CD4-positive, alpha-beta memory T cell (primary cell): Measurements from ENCODE around the gene HINT2. TPM values are rescaled to one million over a fixed set of nuclear protein-coding genes. Genes with fewer than 3 reads are reported as not detected.

Experiments
- CTCF ChIA-PET: fragments of 350-600 bp; sonication (Branson Sonifier 250); formaldehyde crosslinking; loops from one replicate; lab custom pipeline; 2021; ENCODE audit warnings: inconsistent platforms; ENCODE audit not compliant: partially characterized antibody; lab: Charles Lee
- POLR2A ChIA-PET: fragments of 350-600 bp; sonication (Branson Sonifier 250); formaldehyde crosslinking; loops from one replicate; lab custom pipeline; 2021; ENCODE audit not compliant: partially characterized antibody; lab: Charles Lee
- DNase-seq, 5 donors: peaks; one replicate each; pipeline versions ENCODE4 v3.0.0 to v3.0.0-alpha.2; 2020 to 2022; ENCODE audit warnings: mixed read lengths in 1 of 5
- H3K27ac ChIP-seq: one replicate; pipeline ENCODE4 v1.7.0; 2013; ENCODE audit warnings: low read depth, low read length
- H3K27me3 ChIP-seq: 2 replicates; pipeline ENCODE4 v1.7.0; 2013; ENCODE audit warnings: mild to moderate bottlenecking, low read length, moderate library complexity; ENCODE audit not compliant: insufficient read depth
- H3K36me3 ChIP-seq: 2 replicates; pipeline ENCODE4 v1.7.0; 2013; ENCODE audit warnings: mild to moderate bottlenecking, low read length, moderate library complexity; ENCODE audit not compliant: insufficient read depth
- H3K4me1 ChIP-seq: 2 replicates; pipeline ENCODE4 v1.7.0; 2013; ENCODE audit warnings: mild to moderate bottlenecking, low read length, moderate library complexity; ENCODE audit not compliant: insufficient read depth
- H3K4me3 ChIP-seq, 2 donors: one replicate each; pipeline ENCODE4 v1.7.0; 2013; ENCODE audit warnings: low read length in 2 of 2, mild to moderate bottlenecking in 1 of 2
- H3K9me3 ChIP-seq, 2 donors: one replicate each; pipeline ENCODE4 v1.7.0; 2013; ENCODE audit warnings: low read length in 2 of 2, control low read depth in 1 of 2; ENCODE audit not compliant: control insufficient read depth in 1 of 2
- H3K27ac Mint-ChIP-seq, 7 donors: one replicate each; pipeline ENCODE4 v1.8.0; 2020 to 2021; ENCODE audit warnings: mixed read lengths in 7 of 7, mild to moderate bottlenecking in 6 of 7, inconsistent platforms in 3 of 7, moderate library complexity in 3 of 7
- H3K27me3 Mint-ChIP-seq, 2 donors: one replicate each; pipeline ENCODE4 v1.8.0; 2020 to 2021; ENCODE audit warnings: mixed read lengths in 2 of 2
- H3K36me3 Mint-ChIP-seq, 2 donors: one replicate each; pipeline ENCODE4 v1.8.0; 2020 to 2021; ENCODE audit warnings: mixed read lengths in 2 of 2, inconsistent platforms in 1 of 2, mild to moderate bottlenecking in 1 of 2
- H3K4me1 Mint-ChIP-seq, 4 donors: one replicate each; pipeline ENCODE4 v1.8.0; 2020 to 2021; ENCODE audit warnings: mixed read lengths in 4 of 4, mild to moderate bottlenecking in 1 of 4
- H3K4me3 Mint-ChIP-seq, 8 donors: one replicate each; pipeline ENCODE4 v1.8.0; 2020 to 2021; ENCODE audit warnings: mixed read lengths in 8 of 8, mild to moderate bottlenecking in 7 of 8, moderate library complexity in 6 of 8, inconsistent platforms in 3 of 8
- H3K9me3 Mint-ChIP-seq, 8 donors: one replicate each; pipeline ENCODE4 v1.8.0; 2020 to 2021; ENCODE audit warnings: mixed read lengths in 8 of 8, mild to moderate bottlenecking in 5 of 8, inconsistent platforms in 3 of 8, moderate library complexity in 1 of 8
- intact Hi-C: fragments of 100-400 bp; cut with micrococcal nuclease; formaldehyde crosslinking; loops from one replicate; pipeline ENCODE4 v1.15.1; 2023
- polyA plus RNA-seq, 2 donors: library from polyadenylated mRNA; unstranded; fragments of 300-500 nt; fragmentation: Illumina TruSeq; gene quantifications; one replicate each; pipeline ENCODE4 v1.2.3, GENCODE V29; 2021
- total RNA-seq, 2 experiments: library from RNA; stranded (reverse); gene quantifications; one replicate each; pipeline ENCODE4 v1.2.3, GENCODE V29; 2021

Gene HINT2
- total and polyA plus RNA-seq, 4 experiments from 2014 or later = 22.9 to 111 (median 52.8) TPM

DNA sequence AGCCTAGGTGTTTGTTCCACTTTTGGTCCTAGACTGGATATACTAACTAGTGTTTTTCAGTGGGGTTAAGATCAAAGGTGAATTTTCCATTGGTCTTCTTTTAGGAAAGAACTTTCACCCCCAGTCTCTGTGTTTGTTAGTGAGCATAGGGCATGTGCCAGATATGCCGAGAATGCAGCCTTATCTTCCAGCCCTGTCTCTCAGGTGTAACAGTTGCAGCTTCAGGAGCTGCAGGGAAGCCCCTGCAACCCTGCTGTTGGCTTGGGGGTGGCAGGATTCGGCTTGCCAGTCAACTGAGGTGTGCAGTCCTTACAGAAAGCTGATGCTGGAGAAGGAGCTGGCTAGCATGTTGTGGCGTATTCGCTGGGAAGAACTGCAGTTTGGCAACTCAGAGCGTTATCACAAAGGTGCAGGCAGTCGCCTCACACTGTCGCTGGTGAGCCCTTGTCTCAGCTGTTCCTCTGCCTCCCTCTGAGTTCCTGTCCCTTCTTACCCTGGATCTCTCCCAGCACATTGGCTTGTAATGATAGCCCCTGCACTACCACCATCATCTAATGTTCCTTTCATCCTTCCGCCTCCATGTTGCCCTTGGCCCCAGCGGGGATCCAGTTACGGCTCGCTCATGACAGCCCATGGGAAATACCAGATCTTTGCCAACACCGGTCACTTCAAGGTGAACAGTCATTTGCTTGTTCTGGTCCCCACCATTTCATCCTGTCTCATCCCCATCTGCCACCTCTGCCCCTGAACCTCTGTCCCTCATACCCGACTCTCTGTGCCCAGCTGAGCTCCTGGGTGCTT lies 13.3 kb downstream of the HINT2 start:
- Histone ChIP-seq H3K27ac (no peak overlapping the region), H3K9me3 (no peaks in the 10 kb centered on the region), H3K4me1 (no peaks in the 10 kb centered on the region), H3K27me3 (no peaks in the 10 kb centered on the region), H3K4me3 (no peak overlapping the region), H3K36me3 (peaks cover 20% of the 10 kb centered on the region)
- Mint-ChIP-seq H3K36me3 (peaks cover 29 to 46% of the 10 kb centered on the region in 2 donors), H3K4me1 (peaks cover 0 to 4% (median 0%) of the 10 kb centered on the region in 4 donors), H3K27ac (peak overlapping the region in 3 of 7 donors; percentile 26 to 70 (median 31)), H3K4me3 (no peak overlapping the region), H3K27me3 (no peaks in the 10 kb centered on the region), H3K9me3 (no peaks in the 10 kb centered on the region)
- no peak for DNase-seq
- ChIA-PET POLR2A (interaction anchor here (1.1 kb wide), 1 partner anchor 12 kb away, joined by 3 read pairs; no protein-coding TSS in a partner anchor), CTCF (interaction anchor here (2.4 kb wide), 1 partner anchor 12 kb away, joined by 9 read pairs; no protein-coding TSS in a partner anchor)
- intact Hi-C loops = no loop called here

- peaks cover 27 to 36% of the 10 kb centered on the region in 2 donors for H3K36me3 Mint-ChIP-seq
- POLR2A ChIA-PET = interaction anchor here (0.6 kb wide), 1 partner anchor 36 kb away, joined by 3 read pairs; no protein-coding TSS in a partner anchor
- H3K4me1 Mint-ChIP-seq = peaks cover 0 to 4% (median 0%) of the 10 kb centered on the region in 4 donors
- no peaks in the 10 kb centered on the region for H3K27me3 ChIP-seq
- H3K4me3 ChIP-seq = no peak overlapping the region
- no peaks in the 10 kb centered on the region for H3K4me1 ChIP-seq
- no peak overlapping the region for H3K27ac ChIP-seq
- CTCF ChIA-PET = interaction anchor here (2.4 kb wide), 1 partner anchor 11 kb away, joined by 9 read pairs; no protein-coding TSS in a partner anchor
- intact Hi-C loops = no loop called here
- H3K36me3 ChIP-seq = peaks cover 11% of the 10 kb centered on the region
- H3K27ac Mint-ChIP-seq = no peak overlapping the region
- H3K4me3 Mint-ChIP-seq = no peak overlapping the region
- H3K9me3 ChIP-seq = no peaks in the 10 kb centered on the region
- DNase-seq = no peak
- no peaks in the 10 kb centered on the region for H3K27me3 Mint-ChIP-seq
- no peaks in the 10 kb centered on the region for H3K9me3 Mint-ChIP-seq
Measured at GRCh38 chr9:35800530-35800929, 14.3 kb downstream of the HINT2 start.

DNA sequence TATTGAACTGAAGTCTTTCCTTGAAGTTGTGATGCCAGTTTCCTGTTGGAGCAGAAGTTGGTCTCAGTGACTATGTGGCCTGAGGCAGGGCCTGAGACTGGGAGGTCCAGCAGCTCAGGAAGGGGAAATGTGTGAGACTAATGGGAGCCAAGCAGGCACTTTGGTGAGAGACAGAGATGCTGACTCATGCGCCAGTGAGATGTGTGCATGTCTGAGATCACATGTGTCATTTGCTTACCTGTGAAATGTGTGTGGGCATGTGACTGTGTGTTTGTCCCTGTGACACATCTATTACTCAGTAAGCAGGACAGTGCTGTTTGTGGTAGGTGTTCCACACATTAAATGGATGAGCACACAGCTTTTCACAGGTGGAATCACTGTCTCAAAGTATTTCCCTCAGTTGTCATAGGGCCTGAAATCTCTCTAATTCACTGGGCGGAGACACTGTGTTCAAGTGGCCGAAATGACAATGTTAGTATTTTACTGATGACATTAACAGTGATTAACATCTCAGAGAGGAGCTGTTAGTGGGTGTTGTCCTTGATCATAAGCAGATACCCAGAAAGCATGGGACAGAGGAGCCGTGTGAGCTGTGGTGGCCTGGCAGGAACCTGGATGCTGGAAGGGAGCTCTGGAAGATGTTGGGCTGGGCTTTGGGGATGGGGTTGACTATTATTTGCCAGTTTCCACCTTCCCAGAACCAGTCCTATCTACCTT lies 16.0 kb downstream of the HINT2 start:
- H3K4me1 ChIP-seq = no peaks in the 10 kb centered on the region
- H3K4me1 Mint-ChIP-seq = peaks cover 0 to 9% (median 5%) of the 10 kb centered on the region in 4 donors
- intact Hi-C loops = no loop called here
- H3K36me3 ChIP-seq = peaks cover 7% of the 10 kb centered on the region
- H3K4me3 ChIP-seq = no peak overlapping the region
- no peak for DNase-seq
- peak overlapping the region in 2 of 7 donors; percentile 48 to 72 for H3K27ac Mint-ChIP-seq
- ChIA-PET POLR2A (no interaction called here), CTCF (interaction anchor here (0.9 to 1.9 kb wide), 3 partner anchors 8 to 12 kb away, joined by 3 to 9 read pairs (median 4); no protein-coding TSS in a partner anchor)
- no peaks in the 10 kb centered on the region for H3K27me3 ChIP-seq
- H3K36me3 Mint-ChIP-seq = peaks cover 27 to 29% of the 10 kb centered on the region in 2 donors
- no peak overlapping the region for H3K4me3 Mint-ChIP-seq
- H3K9me3 Mint-ChIP-seq = no peaks in the 10 kb centered on the region
- H3K27me3 Mint-ChIP-seq = no peaks in the 10 kb centered on the region
- no peak overlapping the region for H3K27ac ChIP-seq
- H3K9me3 ChIP-seq = no peaks in the 10 kb centered on the region

DNA sequence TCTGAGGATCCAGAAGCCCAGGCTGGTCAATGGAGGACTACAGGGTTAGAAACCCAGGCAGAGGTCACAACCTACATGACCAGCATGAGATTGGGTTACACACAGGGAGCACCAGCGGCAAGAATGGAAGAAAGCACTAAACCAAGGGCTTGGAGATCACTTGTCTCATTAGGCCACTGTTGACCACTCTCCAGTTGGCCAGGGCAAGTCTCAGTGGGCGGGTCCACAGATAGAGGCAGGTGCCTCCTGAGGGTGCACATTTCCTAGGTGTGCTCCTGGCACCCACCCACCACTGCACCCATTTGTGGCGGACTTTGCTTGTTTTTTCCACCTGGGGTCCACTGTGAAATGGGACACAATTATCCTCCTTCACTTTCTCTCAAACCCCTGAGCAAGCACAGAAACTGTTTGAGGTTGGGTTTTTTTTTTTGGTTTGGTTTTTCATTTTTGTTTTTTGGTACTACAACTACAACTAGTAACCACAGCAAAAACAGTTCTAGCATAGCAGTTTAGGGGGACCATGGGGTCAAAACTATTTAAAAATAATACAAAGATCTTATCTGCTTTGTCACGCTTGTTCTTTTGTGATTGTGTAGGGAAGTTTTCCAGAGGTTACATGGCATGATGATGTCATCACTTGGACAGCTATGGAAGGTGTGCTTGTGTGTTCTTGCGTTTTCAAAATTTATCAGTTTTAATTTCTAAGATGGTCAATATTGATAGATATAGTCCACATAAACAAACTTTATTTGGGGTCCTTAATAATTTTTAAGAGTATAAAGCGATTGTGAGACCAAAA lies 17.3 kb downstream of the HINT2 start:
- CTCF ChIA-PET = interaction anchor here (0.8 to 1.7 kb wide), 3 partner anchors 9 to 85 kb away, joined by 3 to 11 read pairs (median 4); no protein-coding TSS in a partner anchor
- Mint-ChIP-seq H3K27ac (peak overlapping the region in 4 of 7 donors; percentile 15 to 58 (median 44)), H3K36me3 (peaks cover 23 to 25% of the 10 kb centered on the region in 2 donors)

GRCh38 chr9:35795695-35796094 lies 19.1 kb downstream of the HINT2 start:
- Mint-ChIP-seq H3K4me1 (peaks cover 5 to 12% (median 5%) of the 10 kb centered on the region in 4 donors), H3K27ac (peak overlapping the region in 1 of 7 donors; percentile 71), H3K27me3 (no peaks in the 10 kb centered on the region), H3K9me3 (peaks cover 0 to under 1% (median 0%) of the 10 kb centered on the region in 8 donors), H3K36me3 (peaks cover 10 to 12% of the 10 kb centered on the region in 2 donors), H3K4me3 (no peak overlapping the region)
- no peaks in the 10 kb centered on the region for H3K9me3 ChIP-seq
- no peak overlapping the region for H3K4me3 ChIP-seq
- no peaks in the 10 kb centered on the region for H3K36me3 ChIP-seq
- DNase-seq = no peak
- no peaks in the 10 kb centered on the region for H3K27me3 ChIP-seq
- POLR2A ChIA-PET = no interaction called here
- no peak overlapping the region for H3K27ac ChIP-seq
- H3K4me1 ChIP-seq = no peaks in the 10 kb centered on the region
- intact Hi-C loops = no loop called here
- CTCF ChIA-PET = interaction anchor here (0.9 to 1.6 kb wide), 2 partner anchors 31 to 86 kb away, joined by 3 to 11 read pairs; no protein-coding TSS in a partner anchor

More for the DNA sequence above, 17.3 kb downstream of the HINT2 start:
- no peaks in the 10 kb centered on the region for H3K4me1 ChIP-seq
- POLR2A ChIA-PET = no interaction called here
- H3K36me3 ChIP-seq = peaks cover 3% of the 10 kb centered on the region
- H3K4me3 Mint-ChIP-seq = no peak overlapping the region
- H3K9me3 Mint-ChIP-seq = no peaks in the 10 kb centered on the region
- no peak for DNase-seq
- no peaks in the 10 kb centered on the region for H3K27me3 ChIP-seq
- intact Hi-C loops = no loop called here
- no peaks in the 10 kb centered on the region for H3K27me3 Mint-ChIP-seq
- H3K4me3 ChIP-seq = no peak overlapping the region
- H3K27ac ChIP-seq = no peak overlapping the region
- H3K9me3 ChIP-seq = no peaks in the 10 kb centered on the region
- H3K4me1 Mint-ChIP-seq = peaks cover 5 to 12% (median 5%) of the 10 kb centered on the region in 4 donors

DNA sequence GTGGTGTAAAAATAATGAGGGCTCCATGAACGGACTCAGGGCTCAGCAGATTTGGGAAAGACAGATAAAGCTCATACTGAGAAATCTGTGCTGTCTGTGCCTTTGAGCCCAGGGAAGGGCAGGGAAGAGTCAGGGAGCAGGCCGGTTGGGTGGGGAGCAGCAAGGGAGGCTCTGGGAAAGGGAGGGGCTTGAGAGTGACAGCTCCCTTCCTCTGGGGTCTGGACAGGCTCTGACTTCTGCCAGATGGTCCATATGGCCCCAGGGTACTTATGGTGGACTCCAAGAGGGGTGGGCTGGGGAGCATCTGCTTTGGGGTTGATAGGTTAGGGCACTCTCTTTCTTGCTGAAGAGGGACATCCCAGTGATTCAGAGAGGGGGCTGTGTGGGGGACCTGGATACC lies 21.4 kb downstream of the HINT2 start:
- Mint-ChIP-seq H3K27ac (peak overlapping the region in 3 of 7 donors; percentile 42 to 71 (median 64)), H3K4me3 (no peak overlapping the region), H3K27me3 (no peaks in the 10 kb centered on the region), H3K36me3 (peaks cover 5 to 15% of the 10 kb centered on the region in 2 donors), H3K9me3 (peaks cover 0 to 3% (median 0%) of the 10 kb centered on the region in 8 donors), H3K4me1 (peaks cover 7 to 12% (median 8%) of the 10 kb centered on the region in 4 donors)
- no peaks in the 10 kb centered on the region for H3K27me3 ChIP-seq
- no peak overlapping the region for H3K27ac ChIP-seq
- CTCF ChIA-PET = interaction anchor here (0.6 to 1.7 kb wide), 5 partner anchors 33 to 135 kb away, joined by 3 to 6 read pairs (median 4); partner anchors contain the start of genes CCDC107 and RMRP
- DNase-seq = no peak
- POLR2A ChIA-PET = no interaction called here
- H3K9me3 ChIP-seq = no peaks in the 10 kb centered on the region
- no peaks in the 10 kb centered on the region for H3K4me1 ChIP-seq
- intact Hi-C loops = no loop called here
- H3K4me3 ChIP-seq = no peak overlapping the region
- no peaks in the 10 kb centered on the region for H3K36me3 ChIP-seq
